NCI-H1436 (cell line): ENCODE data around the gene SLC4A7.

Experiments
- DNase-seq: peaks from one replicate; lab custom pipeline; 2025; lab: John Stamatoyannopoulos, UW

Gene SLC4A7

DNA sequence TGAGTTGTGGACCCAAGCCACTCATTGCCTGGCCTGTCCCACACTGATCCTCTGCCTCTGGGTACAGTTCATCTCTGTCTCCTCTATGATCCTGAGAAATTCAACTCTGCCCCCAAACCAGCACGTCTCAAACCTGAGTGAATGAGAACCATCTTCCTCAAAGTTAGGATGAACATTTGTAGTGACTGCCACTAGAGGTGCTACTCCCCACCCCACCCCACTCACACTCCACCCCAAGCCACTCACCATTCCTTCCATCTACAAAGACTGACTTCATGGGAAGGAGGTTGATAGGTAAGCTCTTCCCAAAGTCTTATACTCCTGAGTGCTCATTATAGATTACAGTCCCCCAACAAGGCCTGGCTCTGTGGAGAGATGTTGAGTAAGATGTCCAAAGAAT is 158.8 kb downstream of the SLC4A7 start:
- no peak for DNase-seq

DNA sequence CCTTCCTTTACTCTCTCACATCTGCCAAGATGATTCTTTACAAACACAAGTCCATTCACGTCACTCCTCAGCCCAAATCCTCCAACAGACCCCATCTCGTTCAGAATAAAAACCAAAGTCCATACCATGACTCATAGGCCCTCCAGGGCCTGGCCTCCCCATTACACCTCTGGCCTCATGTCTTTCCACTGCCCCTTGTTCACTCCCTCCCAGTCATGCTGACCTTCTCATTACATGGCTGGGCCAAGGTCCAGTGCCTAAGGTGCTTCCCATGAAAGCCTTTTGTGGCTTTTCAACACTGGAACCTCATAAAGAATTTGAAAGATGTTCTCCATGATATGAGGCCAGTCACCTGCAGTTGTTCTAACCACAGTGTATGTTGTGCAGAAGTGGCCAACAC is 159.5 kb downstream of the SLC4A7 start:
- no peak for DNase-seq

DNA sequence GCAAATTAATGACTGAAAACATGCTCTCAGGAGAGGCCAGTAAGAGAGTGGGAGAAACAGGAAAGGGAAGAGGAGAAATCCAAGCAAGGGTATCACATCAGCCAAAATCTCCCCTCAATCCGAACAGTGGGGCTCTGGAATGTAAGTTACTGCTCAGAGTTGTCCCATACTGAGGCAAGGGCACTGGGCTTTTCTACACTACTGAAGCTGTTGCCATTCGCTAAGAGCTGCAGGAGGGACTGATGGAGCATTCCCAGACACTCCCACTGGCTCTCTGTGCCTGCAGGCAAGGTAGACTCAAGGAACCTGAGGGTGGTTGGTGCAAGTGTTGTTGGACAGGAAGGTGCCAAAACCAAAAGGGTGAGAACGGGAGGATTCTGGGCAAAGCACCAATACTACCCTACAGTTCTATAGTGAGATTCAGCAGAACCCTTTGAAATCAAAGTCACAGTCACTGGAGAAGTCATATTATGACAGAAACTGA is 161.1 kb downstream of the SLC4A7 start:
- DNase-seq = no peak
